Activated CD4-positive, alpha-beta T cell treated with anti-CD3 and anti-CD28 coated beads for 48 hours (primary cell): ENCODE data around the gene ZKSCAN5.
"Not testable (repeated sequence)": the region's sequence is repeated elsewhere in the genome, so short reads cannot be mapped to it uniquely, and the experiment has no call there.

ENCODE experiments used
- DNase-seq: peaks from one replicate; pipeline ENCODE4 v3.0.0-alpha.2; 2020

Gene ZKSCAN5

DNA sequence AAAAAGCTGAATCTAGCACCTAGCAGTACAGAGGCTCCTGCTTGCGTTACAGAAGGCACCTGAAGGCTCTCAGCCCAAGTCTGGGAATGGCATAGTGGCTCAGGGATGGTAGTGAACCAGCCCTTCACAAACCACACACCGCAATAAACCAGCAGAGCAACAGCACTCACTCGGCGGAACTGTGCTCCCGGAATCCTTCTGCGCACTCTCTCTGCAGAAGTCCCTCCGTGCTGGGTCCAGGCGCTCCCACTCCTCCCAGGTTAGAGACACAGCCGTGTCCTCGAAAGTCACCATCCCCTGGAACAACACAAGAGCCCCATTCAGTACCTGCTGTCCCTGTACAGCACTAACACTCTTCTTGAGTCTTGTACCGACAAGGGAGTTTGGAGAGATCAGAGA lies 5.9 kb upstream of the ZKSCAN5 start:
- no peak for DNase-seq

DNA sequence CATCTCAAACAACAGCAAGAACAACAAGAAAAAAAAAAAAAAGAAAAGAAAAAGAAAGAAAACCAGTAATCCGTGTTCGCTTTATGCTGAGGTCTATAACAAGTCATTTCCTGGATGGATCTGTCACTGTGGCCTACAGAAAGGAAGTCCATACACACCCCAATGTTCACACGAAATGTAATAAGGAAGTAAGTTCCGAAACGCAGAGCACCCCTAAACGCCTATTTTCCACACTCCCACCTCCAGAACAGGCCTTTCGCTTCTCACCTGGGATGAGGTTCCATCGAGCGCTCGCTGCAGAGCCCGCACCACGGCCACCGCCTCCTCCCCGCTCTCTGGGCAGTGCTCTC lies 5.1 kb upstream of the ZKSCAN5 start:
- DNase-seq, result no peak

DNA sequence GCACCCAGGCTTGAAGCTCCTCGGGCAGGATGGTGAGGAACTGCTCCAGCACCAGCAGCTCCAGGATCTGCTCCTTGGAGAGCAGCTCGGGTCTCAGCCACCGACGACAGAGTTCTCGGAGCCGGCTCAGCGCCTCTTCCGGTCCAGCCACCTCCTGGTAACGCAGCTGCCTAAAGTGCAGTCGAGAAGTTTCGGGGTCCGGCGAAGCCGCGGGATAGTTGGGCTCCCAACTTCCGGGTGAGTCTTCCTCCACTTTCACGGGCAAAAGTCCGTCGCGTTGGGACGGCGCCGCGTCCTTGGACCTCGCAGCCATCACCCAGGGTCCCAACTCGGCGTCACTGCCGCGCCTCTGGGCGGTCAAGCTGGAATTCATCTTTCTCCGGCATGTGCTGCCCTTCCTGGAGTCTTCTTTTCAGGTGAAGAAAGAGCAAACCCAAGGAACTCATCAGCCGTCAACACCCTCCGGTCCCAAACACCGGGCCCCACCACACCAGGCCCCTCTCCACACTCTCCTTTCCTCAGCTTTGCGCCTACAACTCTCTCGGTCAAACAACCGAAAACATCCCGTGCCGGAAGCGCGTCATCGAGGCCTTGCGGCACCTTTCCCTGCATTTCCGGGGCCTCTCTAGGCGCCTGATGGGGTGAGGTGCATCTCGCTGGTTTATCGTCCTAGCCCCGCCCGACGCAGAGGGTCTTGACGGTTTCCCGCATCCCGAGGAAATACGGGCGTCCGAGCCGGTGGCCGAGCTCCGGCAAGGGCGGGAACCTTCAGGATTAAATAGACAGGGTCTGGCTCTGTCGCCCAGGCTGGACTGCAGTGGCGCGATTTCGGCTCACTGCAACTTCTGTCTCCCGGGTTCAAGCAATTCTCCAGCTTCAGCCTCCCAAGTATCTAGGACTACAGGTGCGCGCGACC lies 4.5 kb upstream of the ZKSCAN5 start, which contains the start of gene ZNF394:
TSS of gene ZNF394 (minus strand) at position 561 of the 916 bp plus-strand sequence. CDS start at position 373, 188 bp downstream.
- DNase-seq, result peak; percentile 93

DNA sequence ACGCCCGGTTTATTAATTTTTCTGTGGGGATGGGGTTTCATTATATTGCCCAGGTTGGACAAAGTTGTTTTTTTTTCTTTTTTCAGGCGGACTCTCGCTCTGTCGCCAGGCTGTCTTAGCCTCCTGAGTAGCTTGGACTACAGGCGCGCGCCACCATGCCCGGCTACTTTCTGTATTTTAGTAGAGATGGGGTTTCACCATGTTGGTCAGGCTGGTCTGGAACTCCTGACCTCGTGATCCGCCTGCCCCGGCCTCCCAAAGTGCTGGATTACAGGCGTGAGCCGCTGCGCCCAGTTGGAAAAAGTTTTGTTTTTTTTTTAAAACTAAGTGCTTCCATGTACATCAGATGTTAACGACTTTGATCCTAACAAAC lies 3.8 kb upstream of the ZKSCAN5 start:
- no peak for DNase-seq

DNA sequence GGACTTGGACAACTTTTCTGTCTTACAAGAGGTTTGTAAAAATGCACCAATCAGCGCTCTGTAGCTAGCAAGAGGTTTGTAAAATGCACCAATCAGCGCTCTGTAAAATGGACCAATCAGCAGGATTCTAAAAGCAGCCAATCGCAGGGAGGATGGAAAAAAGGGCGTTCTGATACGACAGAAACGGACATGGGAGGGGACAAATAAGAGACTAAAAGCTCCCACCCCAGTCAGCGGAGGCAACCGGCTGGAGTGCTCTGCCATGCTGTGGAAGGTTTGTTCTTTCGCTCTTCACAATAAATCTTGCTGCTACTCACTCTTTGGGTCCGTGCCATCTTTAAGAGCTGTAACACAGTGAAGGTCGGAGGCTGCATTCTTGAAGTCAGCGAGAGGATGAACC lies 3.2 kb upstream of the ZKSCAN5 start:
- DNase-seq, result peak; percentile 34

DNA sequence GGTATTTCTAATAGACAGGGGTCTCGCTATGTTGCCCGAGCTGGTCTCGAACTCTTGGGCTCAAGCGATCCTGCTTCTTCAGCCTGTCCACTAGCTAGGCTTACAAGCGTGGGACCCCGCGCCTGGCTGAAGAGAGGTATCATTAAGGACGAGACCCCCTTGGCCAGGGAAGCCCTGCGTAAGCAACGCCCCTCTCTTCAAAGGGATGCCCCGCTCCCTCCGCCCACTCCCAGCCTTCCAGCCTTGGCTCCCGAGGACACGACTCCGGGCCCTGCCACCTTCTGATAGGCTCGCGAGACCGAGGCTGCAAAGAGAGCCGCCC lies 220 bp upstream of the ZKSCAN5 start:
- no peak for DNase-seq

DNA sequence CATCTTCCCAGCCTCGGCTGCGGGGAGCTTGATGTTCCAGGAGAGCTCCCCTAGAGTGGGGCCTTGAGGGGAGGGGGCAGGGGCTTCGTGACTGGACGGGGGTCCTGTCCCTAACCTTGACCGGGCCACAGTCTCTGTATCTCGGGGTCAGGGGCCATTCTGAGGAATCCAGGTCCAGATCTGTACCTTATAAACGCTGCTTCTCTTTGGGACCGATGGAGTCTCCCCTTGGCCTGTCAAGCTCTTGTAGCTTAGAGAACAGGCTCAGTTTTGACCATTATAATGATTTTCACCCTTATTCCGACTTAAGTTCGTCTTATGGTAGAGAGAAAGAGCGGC lies 831 bp downstream of the ZKSCAN5 start:
- no peak for DNase-seq

DNA sequence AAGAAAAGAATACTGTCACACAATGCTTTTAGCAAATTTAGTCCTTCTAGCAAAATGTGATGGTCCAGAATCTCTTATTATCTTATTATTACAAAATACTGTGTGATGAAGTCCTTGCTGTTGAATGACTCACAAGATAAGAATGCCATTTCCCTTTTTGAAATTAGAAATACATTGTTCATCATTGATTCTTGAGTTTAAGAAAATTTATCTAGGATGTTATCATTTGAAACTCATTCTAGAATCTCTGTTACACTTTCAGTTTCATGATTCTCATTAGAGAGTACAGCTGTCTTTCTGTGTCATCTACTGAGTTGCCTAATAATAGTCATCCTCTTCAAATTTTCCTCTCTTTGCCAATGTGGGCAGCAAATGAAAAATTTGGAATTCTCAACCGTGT lies 9.6 kb downstream of the ZKSCAN5 start:
- no peak for DNase-seq

DNA sequence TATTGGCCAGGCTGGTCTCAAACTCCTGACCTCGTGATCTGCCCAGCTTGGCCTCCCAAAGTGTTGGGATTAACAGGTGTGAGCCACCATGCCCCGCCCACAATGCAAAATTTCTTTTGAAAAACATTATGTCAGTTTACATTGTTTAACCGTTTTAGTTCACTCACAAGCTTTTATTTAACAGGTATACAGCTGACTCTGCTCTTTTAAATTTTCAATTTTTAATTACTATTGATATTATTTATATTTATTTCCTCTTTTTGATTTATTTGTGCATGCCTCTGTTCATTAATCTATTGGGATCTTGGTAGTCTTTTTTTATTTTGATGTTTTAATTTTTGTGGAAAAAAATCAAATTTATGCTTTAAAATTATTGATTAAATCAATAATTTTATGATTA lies 16.9 kb downstream of the ZKSCAN5 start:
- no peak for DNase-seq

DNA sequence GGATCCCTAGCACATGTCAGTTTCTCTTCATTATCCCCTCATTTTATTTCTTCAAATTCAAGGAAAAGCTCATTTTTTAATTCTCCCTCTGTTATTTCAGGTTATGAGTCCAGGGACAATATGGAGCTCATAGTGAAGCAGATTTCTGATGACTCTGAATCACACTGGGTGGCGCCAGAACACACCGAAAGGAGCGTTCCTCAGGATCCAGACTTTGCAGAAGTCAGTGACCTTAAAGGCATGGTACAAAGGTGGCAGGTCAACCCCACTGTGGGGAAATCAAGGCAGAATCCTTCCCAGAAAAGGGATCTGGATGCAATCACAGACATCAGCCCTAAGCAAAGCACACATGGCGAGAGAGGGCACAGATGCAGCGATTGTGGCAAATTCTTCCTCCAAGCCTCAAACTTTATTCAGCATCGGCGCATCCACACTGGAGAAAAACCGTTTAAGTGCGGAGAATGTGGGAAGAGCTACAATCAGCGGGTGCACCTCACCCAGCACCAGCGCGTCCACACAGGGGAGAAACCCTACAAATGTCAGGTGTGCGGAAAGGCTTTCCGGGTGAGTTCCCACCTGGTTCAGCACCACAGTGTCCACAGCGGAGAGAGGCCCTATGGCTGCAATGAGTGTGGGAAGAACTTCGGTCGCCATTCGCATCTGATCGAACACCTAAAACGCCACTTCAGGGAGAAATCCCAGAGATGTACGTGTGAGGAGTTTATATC lies 21.4 kb downstream of the ZKSCAN5 start:
- DNase-seq, result peak; percentile 24

DNA sequence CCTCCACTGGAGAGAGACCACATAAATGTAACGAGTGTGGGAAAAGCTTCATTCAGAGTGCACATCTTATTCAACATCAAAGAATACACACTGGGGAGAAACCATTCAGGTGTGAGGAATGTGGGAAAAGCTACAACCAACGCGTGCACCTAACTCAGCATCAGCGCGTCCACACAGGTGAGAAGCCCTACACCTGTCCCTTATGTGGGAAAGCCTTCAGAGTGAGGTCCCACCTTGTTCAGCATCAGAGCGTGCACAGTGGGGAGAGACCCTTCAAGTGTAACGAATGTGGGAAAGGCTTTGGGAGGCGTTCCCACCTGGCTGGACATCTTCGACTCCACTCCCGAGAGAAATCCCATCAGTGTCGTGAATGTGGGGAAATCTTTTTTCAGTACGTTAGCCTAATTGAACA lies 26.9 kb downstream of the ZKSCAN5 start:
- DNase-seq, result no peak

DNA sequence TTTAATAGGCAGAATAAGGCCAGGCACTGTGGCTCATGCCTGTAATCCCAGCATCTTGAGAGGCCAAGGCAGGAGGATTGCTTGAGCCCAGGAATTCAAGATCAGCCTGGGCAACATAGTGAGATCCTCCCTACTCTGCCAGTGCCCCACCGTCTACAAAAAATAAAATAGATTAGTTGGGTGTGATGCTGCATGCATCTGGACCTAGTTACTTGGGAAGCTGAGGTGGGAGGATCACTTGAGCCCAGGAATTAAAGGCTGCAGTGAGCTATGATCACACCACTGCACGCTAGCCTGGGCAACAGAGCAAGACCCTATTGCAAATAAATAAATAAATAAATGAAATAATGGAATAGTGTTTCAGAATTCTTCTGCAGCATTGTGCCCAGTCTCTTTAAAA lies 31.2 kb downstream of the ZKSCAN5 start:
- DNase-seq, result no peak

DNA sequence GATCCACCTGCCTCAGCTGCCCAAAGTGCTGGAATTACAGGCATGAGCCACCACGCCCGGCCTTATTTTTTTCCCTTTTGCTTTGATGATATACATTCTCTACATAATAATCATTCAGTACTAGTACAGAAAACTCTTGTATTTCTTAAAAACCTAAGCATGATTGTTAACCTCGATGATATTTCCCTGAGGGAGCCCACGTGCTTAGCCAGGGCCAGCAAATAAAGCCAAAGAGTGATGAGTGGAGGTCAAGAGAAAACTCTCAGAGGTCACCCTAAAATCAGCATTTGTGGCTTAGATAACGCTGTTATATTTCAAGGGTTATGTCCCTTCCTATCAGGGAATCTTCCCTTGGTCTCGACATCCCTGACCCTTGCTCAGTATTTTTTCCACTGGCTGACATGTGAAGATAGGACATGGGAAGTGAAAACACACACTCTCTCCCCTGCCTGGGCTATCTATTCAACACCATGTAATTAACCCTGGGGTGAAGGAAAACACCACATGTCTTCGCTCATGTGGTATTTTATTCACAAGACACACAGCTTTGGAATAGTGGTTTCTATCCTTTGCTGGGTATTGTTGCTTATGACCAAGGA lies 34.9 kb downstream of the ZKSCAN5 start:
- DNase-seq, result no peak

DNA sequence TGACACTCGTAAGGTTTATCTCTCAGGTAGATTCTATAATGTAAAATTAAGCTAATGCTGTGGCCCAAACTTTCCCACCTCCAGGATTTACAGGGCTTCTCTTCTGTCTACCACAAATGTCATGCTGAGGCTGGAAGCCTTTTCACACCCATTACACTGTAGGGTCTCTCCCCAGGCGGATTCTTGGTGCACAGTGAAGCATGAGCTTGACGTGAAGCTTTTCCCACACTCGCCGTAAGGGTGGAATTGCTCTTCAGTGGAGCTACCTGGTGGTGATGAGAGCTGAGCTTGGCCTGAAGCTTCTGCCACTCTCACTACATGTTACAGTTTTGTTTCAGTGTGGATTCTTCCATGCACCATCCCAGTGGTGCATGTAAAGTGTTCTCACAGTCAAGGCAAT lies 36.1 kb downstream of the ZKSCAN5 start:
- no peak for DNase-seq

DNA sequence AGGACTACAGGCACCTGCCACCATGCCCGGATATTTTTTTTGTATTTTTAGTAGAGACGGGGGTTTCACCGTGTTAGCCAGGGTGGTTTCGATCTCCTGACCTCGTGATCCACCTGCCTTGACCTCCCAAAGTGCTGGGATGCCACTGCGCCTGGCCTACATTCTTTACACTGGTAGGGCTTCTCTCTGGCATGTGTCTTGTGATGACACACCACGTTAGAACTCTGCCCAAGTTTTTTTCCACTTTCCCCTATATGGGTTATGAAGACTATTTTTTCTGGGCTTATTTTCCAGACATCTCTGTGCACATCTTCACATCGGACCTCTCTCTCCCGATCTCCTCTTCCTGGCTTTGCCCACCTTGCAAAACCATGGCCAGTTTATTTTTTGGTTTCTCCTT lies 36.8 kb downstream of the ZKSCAN5 start:
- DNase-seq, result no peak

DNA sequence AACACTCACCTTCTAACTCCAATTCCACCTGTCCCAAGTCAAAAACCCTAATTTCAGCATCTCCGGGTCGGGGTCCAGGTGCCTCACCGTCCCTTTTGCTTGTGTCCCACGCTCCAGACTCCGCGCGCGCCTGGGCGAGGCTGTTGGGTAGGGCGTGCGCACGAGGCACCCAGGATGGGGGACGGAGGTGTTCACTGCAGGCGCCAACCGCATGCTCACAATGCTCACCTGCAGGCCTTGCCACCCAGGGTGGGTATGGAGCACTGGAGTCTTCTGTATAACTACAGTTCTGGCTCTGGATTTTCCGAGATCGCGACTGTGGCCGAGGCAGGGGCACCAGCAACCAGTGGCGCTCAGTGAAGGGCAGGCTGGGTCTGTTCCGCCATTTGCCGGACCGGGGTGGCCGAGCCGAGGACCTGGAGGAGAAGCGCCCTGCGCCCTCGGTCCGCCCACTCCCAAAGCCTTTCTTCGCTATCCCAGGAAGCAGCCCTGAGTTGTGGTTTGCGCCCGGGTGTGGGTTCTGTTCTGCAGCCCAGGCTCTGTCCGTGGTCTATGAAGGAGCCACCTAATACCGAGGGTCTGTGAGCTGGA lies 38.7 kb downstream of the ZKSCAN5 start:
- DNase-seq, result no peak

DNA sequence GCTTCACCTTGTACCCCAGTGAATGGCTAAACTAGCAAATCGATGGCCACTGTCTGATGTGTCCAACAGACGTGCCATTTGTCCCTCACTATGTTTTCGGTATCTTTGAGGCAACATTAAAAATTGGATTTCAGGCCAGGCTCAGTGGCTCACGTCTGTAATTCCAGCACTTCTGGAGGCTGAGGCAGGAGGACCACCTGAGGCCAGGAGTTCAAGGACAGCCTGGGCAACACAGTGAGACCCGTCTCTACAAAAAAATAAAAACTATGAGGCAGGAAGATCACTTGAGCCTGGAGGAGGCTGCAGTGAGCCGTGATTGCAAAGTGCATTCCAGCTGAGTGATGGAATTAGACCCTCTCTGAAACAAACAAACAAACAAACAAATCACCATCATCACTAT lies 39.5 kb downstream of the ZKSCAN5 start:
- no peak for DNase-seq

DNA sequence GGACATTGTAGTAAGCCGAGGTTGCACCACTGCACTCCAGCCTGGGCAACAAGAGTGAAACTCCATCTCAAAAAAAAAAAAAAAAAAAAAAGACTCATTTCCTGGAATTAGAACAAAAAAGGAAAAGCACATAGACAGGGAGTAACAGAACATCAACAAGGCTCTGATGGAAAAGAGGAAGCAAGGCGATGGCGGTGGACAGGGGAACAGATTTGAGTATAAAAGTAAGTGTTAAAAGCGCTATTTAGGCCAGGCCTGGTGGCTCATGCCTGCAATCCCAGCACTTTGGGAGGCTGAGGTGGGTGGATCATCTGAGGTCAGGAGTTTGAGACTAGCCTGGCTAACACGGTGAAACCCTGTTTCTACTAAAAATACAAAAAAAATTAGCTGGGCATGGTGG lies 40.8 kb downstream of the ZKSCAN5 start:
- not testable (repeated sequence) for DNase-seq

DNA sequence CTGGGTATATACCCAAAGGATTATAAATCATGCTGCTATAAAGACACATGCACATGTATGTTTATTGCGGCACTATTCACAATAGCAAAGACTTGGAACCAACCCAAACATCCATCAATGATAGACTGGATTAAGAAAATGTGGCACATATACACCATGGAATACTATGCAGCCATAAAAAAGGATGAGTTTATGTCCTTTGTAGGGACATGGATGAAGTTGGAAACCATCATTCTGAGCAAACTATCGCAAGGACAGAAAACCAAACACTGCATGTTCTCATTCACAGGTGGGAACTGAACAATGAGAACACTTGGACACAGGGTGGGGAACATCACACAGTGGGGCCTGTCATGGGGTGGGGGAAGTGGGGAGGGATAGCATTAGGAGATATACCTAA lies 45.1 kb downstream of the ZKSCAN5 start:
- not testable (repeated sequence) for DNase-seq

DNA sequence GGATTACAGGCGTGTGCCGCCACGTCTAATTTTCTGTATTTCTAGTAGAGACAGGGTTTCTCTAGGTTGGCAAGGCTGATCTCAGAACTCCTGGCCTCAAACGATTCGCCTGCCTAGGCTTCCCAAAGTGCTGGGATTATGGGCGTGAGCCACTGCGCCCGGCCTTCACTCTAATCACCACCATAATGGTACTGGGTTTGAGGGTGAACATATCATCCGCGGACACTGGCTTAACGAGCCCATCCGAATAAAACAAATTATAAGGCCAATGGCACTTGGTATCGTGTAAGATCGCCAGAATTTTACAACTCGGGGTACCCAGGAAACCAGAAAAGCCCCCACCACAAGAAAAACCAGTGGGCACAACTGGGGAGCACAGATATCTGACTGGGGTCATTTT lies 46.9 kb downstream of the ZKSCAN5 start:
- DNase-seq, result no peak

DNA sequence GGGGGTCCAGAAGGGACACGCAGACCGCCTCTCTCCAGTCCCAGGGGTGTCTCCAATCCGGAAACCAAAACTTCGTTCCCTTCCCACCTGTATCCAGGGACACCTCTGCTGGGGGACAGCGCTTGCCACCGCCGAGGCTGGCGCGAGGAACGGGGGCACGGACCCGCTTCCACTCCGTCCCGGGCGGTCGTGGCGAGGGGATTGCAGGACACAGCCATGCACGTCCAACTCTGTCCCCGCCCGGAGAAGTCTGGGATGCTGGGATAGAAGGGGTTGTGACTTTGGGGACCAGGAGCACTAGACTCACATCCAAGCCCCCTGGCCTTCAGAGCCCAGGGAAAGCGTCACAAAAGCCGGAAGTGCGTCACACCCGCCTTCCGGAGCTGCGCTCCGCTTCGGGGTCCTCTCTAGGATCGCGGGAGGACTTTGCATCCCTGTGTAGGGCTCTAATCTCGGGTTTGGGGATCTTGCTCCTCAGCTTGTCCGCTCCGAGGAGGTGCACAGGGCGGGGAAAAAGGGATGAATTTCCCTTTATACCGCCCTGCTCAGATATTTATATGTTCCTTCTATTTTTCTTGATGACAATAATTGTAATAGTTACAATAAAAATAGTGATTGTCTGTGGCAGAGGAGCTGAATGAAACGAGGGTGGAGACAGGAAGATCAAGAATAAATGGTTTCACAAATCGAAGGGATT lies 47.5 kb downstream of the ZKSCAN5 start, which contains the start of gene FAM200A:
TSS of gene FAM200A (minus strand) at position 348 of the 697 bp plus-strand sequence. CDS start 3,707 bp downstream, outside the sequence.
- DNase-seq, result peak; percentile 89

DNA sequence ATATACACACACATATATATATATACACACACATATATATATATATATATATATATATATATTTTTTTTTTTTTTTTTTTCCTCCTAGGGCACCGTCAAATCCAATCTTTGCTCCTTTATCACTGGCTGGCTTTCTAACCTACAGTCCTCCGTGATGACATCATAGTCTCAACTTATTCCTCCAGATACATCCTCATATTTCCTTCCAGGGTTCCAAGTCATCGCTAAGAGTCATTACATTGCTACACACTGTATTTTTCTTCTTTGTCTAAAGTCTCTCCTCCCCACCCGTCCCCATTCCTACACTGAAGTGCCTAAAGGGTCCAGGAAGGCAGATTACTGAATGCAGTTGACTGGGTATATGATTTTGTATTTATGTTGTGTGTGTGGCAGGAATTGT lies 48.6 kb downstream of the ZKSCAN5 start:
- DNase-seq, result no peak

DNA sequence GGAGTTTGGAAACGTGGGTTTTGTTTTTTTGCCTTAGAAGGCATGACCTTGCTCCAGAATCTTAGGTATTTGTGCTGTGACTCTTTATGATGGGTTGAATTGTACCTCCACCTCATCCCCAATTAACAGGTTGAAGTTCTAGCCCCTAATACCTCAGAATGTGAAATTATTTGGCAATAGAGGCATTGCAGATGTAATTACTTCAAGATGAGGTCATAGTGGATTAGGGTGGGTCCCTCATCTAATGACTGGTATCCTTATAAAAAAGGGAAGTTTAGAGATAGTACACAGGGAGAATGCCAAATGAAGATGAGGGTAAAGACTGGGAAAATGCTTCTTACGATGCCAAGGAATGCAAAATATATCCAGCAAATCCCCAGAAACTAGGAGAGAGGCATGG lies 50.5 kb downstream of the ZKSCAN5 start:
- no peak for DNase-seq
